K562 (cell line): Measurements from ENCODE around the gene CFAP97D1.

ENCODE experiments used
- C11orf30 ChIP-seq: fragments of 450-650 bp; IDR thresholded peaks from 2 replicates; pipeline ENCODE4 v1.6.1; 2016; ENCODE audit warnings: low read depth, mild to moderate bottlenecking
- CREB5 ChIP-seq: fragments of 250-450 bp; sonication (Bioruptor Pico); IDR thresholded peaks from 2 replicates; pipeline ENCODE4 v1.5.0; 2020; ENCODE audit warnings: mild to moderate bottlenecking
- CTCF ChIP-seq, 3 experiments: IDR thresholded peaks in 2 of 3; conservative IDR thresholded peaks in 1 of 3; 2 replicates each; pipeline ENCODE4 v1.5.1; 2011 to 2012; ENCODE audit warnings: low read length in 3 of 3, mild to moderate bottlenecking in 3 of 3, control low read depth in 2 of 3, improper control_type of control experiment in 1 of 3, inconsistent platforms in 1 of 3, low read depth in 1 of 3, mixed read lengths in 1 of 3, moderate library complexity in 1 of 3; ENCODE audit not compliant: insufficient read depth in 2 of 3
- FOSL1 ChIP-seq: fragments of 200-800 bp; sonication (Bioruptor generic); conservative IDR thresholded peaks from 2 replicates; pipeline ENCODE4 v1.6.1; 2016; ENCODE audit warnings: missing genetic modification characterization, missing compliant biosample characterization
- HOXB6 ChIP-seq: fragments of 250-450 bp; sonication (Bioruptor Pico); IDR thresholded peaks from 2 replicates; pipeline ENCODE4 v1.5.1; 2022; ENCODE audit warnings: mild to moderate bottlenecking, borderline replicate concordance
- LCOR ChIP-seq: sonication (generic); formaldehyde crosslinking; IDR thresholded peaks from 2 replicates; pipeline ENCODE4 v1.8.0; 2022; ENCODE audit warnings: mild to moderate bottlenecking, missing genetic modification reagents
- MAFG ChIP-seq: fragments of 450-650 bp; conservative IDR thresholded peaks from 2 replicates; pipeline ENCODE4 v1.6.1; 2016; ENCODE audit warnings: missing genetic modification characterization, missing compliant biosample characterization
- PHF20 ChIP-seq: fragments of 450-650 bp; IDR thresholded peaks from 2 replicates; pipeline ENCODE4 v1.6.1; 2018; ENCODE audit not compliant: partially characterized antibody
- POLR2A ChIP-seq: fragments of 450-650 bp; conservative IDR thresholded peaks from 2 replicates; pipeline ENCODE4 v1.6.1; 2016
- SMAD4 ChIP-seq: fragments of 250-450 bp; sonication (Bioruptor Pico); conservative IDR thresholded peaks from 2 replicates; pipeline ENCODE4 v1.8.0; 2021; ENCODE audit warnings: inconsistent platforms, mild to moderate bottlenecking, moderate library complexity
- TF ChIP-seq, protein P1 (sequence below): fragments of 450-650 bp; formaldehyde crosslinking; IDR thresholded peaks from 2 replicates; pipeline ENCODE4 v1.4.0; 2022; ENCODE audit warnings: missing genetic modification characterization
- TF ChIP-seq, protein P2 (sequence below): fragments of 250-450 bp; sonication (Bioruptor Pico); IDR thresholded peaks from 2 replicates; pipeline ENCODE4 v1.4.0; 2020

GRCh38 chr17:43755389-43755875 lies 24.8 kb upstream of the CFAP97D1 start:
- TF ChIP-seq, protein P1, sequence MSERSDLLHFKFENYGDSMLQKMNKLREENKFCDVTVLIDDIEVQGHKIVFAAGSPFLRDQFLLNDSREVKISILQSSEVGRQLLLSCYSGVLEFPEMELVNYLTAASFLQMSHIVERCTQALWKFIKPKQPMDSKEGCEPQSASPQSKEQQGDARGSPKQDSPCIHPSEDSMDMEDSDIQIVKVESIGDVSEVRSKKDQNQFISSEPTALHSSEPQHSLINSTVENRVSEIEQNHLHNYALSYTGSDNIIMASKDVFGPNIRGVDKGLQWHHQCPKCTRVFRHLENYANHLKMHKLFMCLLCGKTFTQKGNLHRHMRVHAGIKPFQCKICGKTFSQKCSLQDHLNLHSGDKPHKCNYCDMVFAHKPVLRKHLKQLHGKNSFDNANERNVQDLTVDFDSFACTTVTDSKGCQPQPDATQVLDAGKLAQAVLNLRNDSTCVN (CRISPR knock-in tag), result no peak
- TF ChIP-seq CREB5 (no peak), PHF20 (no peak), SMAD4 (no peak), POLR2A (no peak), LCOR (CRISPR knock-in tag) (no peak), CTCF (IDR thresholded peaks at IDR 0.05 in 2 of 3, conservative IDR thresholded peaks at IDR 0.05 in 1 of 3; ENCODE audit: insufficient read depth in 2 of 3, low read depth in 1 of 3, low read length in 3 of 3) (no peak), MAFG (tag) (no peak), FOSL1 (tag) (no peak), C11orf30 (no peak), HOXB6 (CRISPR knock-in tag) (no peak)
- TF ChIP-seq, protein P2, sequence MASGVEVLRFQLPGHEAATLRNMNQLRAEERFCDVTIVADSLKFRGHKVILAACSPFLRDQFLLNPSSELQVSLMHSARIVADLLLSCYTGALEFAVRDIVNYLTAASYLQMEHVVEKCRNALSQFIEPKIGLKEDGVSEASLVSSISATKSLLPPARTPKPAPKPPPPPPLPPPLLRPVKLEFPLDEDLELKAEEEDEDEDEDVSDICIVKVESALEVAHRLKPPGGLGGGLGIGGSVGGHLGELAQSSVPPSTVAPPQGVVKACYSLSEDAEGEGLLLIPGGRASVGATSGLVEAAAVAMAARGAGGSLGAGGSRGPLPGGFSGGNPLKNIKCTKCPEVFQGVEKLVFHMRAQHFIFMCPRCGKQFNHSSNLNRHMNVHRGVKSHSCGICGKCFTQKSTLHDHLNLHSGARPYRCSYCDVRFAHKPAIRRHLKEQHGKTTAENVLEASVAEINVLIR (CRISPR knock-in tag), result no peak
